Stromal cell of bone marrow (primary cell): ENCODE measurements around the gene ITGB5.

Experiments
- DNase-seq: peaks from one replicate; pipeline ENCODE4 v3.0.0-alpha.2; 2012; ENCODE audit warnings: low read depth

ITGB5 gene

GRCh38 chr3:124887177-124887931 is at the start of gene ITGB5:
TSS of gene ITGB5 (minus strand) at chr3:124887365. CDS start at chr3:124887000, 365 bp downstream.
- DNase-seq, result peak; percentile 71

GRCh38 chr3:124935794-124936542 is 48.8 kb upstream of the ITGB5 start:
- no peak for DNase-seq

GRCh38 chr3:124935264-124935663 is 48.1 kb upstream of the ITGB5 start:
- no peak for DNase-seq

GRCh38 chr3:124934577-124934976 is 47.4 kb upstream of the ITGB5 start, which contains the start of gene MUC13:
TSS of gene MUC13 (minus strand) at chr3:124934751. CDS start at chr3:124934712, 39 bp downstream.
- DNase-seq, result no peak

GRCh38 chr3:124928333-124929202 is 41.4 kb upstream of the ITGB5 start:
- peak; percentile 50 for DNase-seq

- no peak for DNase-seq
Observed at GRCh38 chr3:124927574-124928045, 40.4 kb upstream of the ITGB5 start.

GRCh38 chr3:124926426-124927101 is 39.4 kb upstream of the ITGB5 start:
- no peak for DNase-seq

- DNase-seq, result no peak
Observed at GRCh38 chr3:124924741-124925140, 37.6 kb upstream of the ITGB5 start.

GRCh38 chr3:124923833-124924232 is 36.7 kb upstream of the ITGB5 start:
- DNase-seq, result no peak

GRCh38 chr3:124920718-124921117 is 33.6 kb upstream of the ITGB5 start:
- DNase-seq, result no peak

- DNase-seq, result no peak
Observed at GRCh38 chr3:124919756-124920155, 32.6 kb upstream of the ITGB5 start.

- DNase-seq, result no peak
Observed at GRCh38 chr3:124918524-124918923, 31.4 kb upstream of the ITGB5 start.

GRCh38 chr3:124916837-124917409 is 29.8 kb upstream of the ITGB5 start:
- no peak for DNase-seq

- no peak for DNase-seq
Observed at GRCh38 chr3:124915254-124915653, 28.1 kb upstream of the ITGB5 start.

- no peak for DNase-seq
Observed at GRCh38 chr3:124907957-124908356, 20.8 kb upstream of the ITGB5 start.

- no peak for DNase-seq
Observed at GRCh38 chr3:124904835-124905492, 17.8 kb upstream of the ITGB5 start.

GRCh38 chr3:124903896-124904834 is 17.0 kb upstream of the ITGB5 start:
- DNase-seq, result no peak

GRCh38 chr3:124896824-124897526 is 9.8 kb upstream of the ITGB5 start:
- no peak for DNase-seq

- DNase-seq, result no peak
Observed at GRCh38 chr3:124895756-124896155, 8.6 kb upstream of the ITGB5 start.
